Stimulated activated CD4-positive, alpha-beta T cell treated with anti-CD3 and anti-CD28 coated beads, Interleukin-15, amount 100 ng/mL, for 1 hour (primary cell): Measurements from ENCODE around the gene NHERF1.

Source experiments
- DNase-seq, 2 donors: peaks; one replicate each; pipeline ENCODE4 v3.0.0-alpha.2; 2020; ENCODE audit warnings: low read depth in 1 of 2, low spot score in 1 of 2

The NHERF1 gene

GRCh38 chr17:74784125-74784810 is 35.8 kb downstream of the NHERF1 start:
- DNase-seq, result no peak

DNA sequence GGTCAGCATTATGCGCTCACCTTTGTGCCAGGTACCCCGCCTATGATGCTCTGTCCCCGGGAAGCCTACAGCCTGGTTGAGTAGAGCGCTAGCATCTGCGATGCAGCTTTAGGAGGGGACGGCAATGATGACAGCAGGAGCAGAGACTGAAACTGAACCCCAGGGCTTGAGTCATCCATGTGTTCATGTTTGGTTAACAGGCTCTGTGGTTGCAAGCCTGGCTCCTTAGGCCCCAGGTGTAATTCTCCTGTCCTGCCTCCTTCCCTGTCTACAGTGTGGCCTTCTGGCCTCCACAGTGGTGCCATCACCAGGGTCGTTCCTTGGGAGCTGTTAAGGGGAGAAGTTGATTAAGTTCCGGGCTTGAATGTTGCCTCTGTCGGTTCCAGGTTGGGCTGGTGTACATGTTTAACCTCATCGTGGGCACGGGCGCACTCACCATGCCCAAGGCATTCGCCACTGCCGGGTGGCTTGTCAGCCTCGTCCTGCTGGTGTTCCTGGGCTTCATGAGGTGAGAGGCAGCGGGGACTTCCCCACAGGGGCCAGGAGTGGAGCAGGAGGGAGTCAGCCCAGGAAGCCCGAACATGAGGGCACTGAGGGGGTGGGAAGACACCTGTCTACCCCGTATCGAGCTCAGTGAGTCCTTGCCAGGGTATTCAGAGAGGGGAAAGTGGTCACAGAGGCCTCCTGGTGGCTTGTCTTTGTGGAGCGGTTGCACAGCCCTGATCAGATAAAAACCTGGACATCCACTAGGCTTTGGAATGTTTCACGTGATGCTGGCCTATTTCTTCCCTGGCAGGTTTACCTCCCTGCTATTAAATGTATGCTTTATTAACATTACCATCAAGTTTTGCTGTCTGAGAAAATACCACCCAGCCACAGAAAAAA is 36.9 kb downstream of the NHERF1 start:
- no peak for DNase-seq

- DNase-seq, result no peak
Observed at GRCh38 chr17:74785981-74786360, 37.5 kb downstream of the NHERF1 start.

DNA sequence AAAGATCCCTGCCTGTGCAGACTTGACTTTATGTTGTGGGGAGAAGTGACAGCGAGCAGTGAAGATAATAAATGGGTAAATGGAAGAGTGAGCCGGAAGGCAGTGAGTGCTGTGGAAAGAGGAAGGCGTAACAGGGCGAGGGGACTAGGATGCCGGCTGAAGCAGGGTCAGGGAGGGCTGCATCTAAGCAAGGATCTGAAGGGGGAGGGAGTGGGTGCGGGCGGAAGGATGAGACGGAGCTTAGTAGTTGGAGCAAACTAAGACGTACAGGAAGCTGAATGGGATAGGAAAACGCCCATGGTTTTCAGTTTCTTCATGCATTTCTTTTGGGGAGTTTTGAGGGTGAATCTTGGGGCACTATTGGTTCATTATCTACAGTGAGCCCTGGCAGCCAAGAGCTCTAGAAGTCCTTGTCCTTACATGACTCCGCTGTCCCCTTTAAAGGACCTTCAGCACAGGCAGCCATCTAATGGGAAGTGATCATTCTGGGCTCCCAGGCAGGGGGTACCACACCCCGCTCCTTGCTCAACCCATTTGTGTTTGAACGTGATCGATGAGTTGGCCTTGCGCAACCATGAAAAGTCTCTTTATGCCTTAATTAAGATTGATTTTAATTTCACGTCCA is 38.1 kb downstream of the NHERF1 start:
- no peak for DNase-seq

DNA sequence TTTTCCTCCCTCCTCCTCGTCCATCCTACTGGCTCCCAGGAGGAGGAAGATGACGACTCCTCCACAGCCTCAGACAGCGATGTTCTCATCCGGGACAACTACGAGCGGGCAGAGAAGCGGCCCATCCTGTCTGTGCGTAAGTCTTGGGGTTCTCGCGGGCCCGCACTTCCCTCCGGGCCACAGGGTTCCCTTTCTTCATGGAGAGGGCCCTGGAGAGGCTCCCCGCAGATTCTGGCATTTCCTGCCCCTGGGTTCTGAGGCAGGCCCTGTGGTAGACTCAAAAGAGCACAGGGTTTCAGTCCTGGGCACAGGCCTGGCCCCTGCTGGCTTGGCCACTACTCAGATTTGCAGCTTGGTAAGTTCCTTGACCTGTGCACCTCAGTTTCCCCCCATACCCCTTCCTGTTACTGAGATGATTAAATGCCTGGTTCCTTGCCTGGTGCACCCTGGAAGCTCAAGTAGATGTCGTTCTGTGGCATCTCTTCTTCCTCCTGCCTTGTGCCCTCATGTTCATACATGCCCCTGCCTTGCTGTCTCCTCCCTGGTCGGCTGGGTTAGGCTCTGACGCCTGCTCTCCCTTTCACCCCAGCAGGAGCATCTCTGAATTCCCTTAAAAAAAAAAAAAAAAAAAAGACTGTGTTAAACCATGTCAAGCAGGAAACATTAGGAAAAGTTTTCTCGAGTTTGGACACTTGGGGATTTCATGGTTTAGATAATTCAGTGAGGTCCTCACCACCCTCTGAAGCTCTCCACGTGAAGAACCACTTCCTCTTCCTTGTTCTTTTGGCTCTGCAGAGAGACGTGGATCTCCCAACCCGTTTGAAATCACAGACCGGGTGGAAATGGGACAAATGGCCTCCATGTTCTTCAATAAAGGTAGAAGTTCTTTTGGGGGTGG is 42.0 kb downstream of the NHERF1 start:
- no peak for DNase-seq

- DNase-seq, result no peak
Observed at GRCh38 chr17:74792586-74793105, 44.2 kb downstream of the NHERF1 start.

DNA sequence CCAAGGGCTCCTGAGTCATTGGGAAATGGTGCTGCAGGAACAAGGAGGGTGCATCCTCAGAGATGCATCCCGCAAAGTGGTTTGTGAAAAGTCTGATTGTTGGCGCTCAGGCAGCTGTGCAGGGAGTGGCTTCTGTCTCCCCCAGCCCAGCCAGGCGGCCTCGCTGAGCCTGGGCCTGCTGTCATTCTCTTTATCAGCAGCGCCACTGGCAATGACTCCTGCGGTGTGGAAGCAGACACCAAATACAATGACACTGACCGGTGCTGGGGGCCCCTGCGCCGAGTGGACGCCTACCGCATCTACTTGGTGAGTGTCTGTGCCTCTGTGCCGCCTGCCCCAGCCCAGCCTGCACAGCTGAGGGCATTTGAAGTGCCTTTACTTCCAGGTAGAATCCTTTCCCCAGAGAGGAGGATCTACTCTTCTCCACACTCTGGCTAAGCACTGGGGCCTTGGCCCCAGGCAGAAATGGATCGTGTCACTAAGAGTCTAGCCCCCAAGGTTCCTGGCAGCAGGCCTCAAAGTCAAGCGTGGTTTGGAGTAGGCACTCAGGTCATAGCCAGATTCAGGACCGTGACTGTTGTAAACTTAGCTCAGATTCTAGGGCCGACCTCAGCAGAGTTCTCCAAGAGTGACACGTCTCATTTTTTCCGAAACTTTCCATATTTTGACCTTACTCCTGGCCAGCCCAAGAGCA is 47.0 kb downstream of the NHERF1 start:
- no peak for DNase-seq

DNA sequence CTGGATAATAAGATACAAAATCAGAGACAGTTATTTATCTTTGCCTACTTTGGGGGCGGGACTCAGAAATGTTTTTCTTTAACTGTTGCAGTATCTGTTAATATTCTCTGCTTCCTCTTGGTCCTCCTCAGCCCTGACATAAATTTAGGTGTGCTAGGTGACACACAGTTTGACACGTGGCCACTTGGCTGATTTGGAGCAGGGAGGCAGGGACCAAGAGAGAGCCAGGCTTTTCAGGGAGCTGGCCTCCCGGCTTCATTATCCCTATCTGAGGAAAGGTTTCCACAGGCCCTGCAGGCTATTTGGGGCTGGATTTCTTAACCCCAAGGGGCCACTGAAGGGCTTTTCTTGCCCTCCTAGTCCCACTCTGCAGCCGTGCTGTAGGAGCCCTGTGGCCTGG is 47.8 kb downstream of the NHERF1 start:
- no peak for DNase-seq

DNA sequence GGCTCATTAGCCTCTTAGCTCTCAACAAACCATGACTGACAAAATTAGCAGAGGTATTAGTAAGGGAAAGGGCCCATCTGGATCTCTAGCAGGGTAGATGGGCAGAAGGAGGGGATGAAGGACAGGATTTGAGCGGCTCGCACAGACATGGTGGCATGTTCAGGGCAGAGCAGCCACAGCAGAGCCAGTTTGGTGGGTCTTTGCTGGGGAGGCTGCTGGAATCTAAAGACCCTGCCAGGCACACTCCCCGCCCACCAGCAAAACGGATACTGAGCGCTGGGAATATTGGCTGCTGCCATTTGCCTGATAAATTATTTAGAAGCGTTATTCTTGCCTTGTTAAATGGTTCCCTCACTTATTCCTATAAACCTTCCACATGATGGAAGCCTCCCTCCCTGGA is 48.4 kb downstream of the NHERF1 start:
- DNase-seq, result no peak

DNA sequence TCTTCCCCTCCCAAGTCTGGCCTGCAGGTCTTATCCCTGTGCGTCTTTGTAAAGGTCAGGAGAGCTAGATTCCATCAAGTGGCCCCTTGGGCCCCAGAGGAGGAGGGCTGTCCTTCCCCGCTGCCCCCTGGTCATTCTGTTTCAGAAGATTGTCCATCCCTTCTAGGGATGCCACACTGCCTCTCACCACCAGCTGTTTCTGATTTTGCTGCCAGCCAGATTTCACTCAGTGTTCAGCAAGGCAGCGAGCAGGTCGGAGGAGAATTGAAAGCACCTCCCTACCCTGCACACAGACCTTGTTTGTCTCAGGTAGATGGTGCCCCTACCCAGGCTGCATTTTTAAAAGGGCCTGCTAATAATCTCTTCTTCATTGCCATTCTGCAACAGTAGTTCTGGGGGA is 49.4 kb downstream of the NHERF1 start:
- no peak for DNase-seq

- DNase-seq, result no peak
Observed at GRCh38 chr17:74798239-74798707, 49.8 kb downstream of the NHERF1 start.

DNA sequence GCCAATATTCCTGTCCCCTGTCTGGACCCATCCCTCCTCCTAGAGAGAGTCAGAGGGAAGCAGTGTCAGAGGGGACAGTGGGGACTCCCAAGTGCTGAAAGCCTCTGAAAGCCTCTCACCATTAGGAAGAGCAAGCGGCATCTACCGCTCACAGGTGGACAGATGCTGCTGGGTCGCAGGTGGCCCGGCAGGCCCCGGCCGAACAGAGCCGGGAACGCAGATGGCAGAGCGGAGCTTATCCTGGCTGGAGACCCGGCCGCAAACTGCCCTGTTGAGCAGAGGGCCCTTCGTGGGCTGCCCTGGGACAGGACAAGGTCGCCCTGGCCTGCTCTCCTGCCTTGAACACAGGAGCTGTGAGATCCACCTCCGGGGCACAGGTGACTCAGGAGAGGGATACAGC is 50.7 kb downstream of the NHERF1 start:
- DNase-seq, result no peak

- DNase-seq, result no peak
Observed at GRCh38 chr17:74800531-74800930, 52.1 kb downstream of the NHERF1 start.

DNA sequence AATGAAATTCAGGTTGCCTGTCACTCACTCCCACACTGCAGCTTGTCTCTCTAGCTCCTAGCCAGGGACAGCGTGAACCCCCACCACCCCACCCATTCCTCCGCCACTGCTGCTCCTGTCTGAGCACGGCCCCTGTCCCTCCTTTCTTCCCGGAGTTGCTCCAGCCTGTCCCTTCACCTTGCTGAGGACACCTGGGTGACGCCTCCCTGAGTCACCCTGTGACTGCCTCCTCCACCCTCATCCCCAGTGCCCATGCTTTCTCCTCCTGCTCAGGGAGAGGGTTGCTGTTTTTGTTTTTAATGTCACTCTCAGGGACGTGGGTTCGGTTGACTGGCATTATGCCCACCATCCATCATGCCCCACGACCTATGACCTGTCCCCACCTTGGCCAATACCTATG is 53.5 kb downstream of the NHERF1 start:
- DNase-seq, result no peak

- DNase-seq, result no peak
Observed at GRCh38 chr17:74803388-74803930, 55.0 kb downstream of the NHERF1 start.

- DNase-seq, result no peak
Observed at GRCh38 chr17:74803971-74804370, 55.5 kb downstream of the NHERF1 start.

DNA sequence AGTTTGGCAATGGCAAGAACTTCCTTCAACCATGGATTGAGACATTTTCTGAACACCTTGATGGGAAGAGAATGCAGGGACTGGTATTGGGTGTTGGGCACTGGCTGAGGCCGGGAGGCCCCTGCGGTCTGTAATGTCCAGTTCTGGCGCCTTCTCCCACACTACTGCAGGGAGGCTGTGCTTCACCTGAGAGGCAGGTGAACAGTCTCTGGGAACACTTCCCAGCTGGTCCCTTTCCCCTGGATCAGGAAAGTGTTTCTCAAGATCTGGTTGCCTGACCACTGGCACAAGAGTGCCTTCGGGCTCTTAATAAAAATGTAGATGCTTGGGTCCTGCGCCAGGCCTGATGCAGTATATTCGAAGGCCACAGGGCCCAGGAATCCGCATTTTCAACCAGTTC is 56.3 kb downstream of the NHERF1 start:
- DNase-seq, result no peak

GRCh38 chr17:74805591-74805991 is 57.2 kb downstream of the NHERF1 start:
- no peak for DNase-seq

- no peak for DNase-seq
Observed at GRCh38 chr17:74806334-74806733, 57.9 kb downstream of the NHERF1 start.

GRCh38 chr17:74807441-74807840 is 59.0 kb downstream of the NHERF1 start:
- no peak for DNase-seq
